Astrocyte (in vitro differentiated cells and primary cell): Measurements from ENCODE around the gene ZFAND6. TPM values are rescaled to one million over a fixed set of nuclear protein-coding genes. Genes with fewer than 3 reads are reported as not detected.

ENCODE experiments used
- DNase-seq: peaks from one replicate; pipeline ENCODE4 v3.0.0-alpha.2; 2010; ENCODE audit warnings: low read depth
- FAIRE-seq: peaks from 2 replicates; lab custom pipeline; 2011; peaks lifted over from hg19 to GRCh38; lab: Jason Lieb, UNC
- H2AFZ ChIP-seq: 2 replicates; pipeline ENCODE4 v1.6.0; 2012; ENCODE audit warnings: low read depth, low read length, inconsistent platforms
- H3K27ac ChIP-seq: 2 replicates; pipeline ENCODE4 v1.5.1; 2011; ENCODE audit warnings: low read depth, low read length, inconsistent platforms
- H3K27me3 ChIP-seq: 2 replicates; pipeline ENCODE4 v1.6.0; 2011; ENCODE audit warnings: low read length, inconsistent platforms; ENCODE audit not compliant: insufficient read depth
- H3K36me3 ChIP-seq: 2 replicates; pipeline ENCODE4 v1.5.1; 2011; ENCODE audit warnings: low read length, inconsistent platforms; ENCODE audit not compliant: insufficient read depth
- H3K4me1 ChIP-seq: 2 replicates; pipeline ENCODE4 v1.5.1; 2011; ENCODE audit warnings: low read length, inconsistent platforms; ENCODE audit not compliant: insufficient read depth
- H3K4me2 ChIP-seq: 2 replicates; pipeline ENCODE4 v1.6.0; 2012; ENCODE audit warnings: low read length, inconsistent platforms
- H3K4me3 ChIP-seq: 2 replicates; pipeline ENCODE4 v1.5.1; 2011; ENCODE audit warnings: low read depth, mild to moderate bottlenecking, low read length, inconsistent platforms; ENCODE audit not compliant: insufficient read depth
- H3K79me2 ChIP-seq: 2 replicates; pipeline ENCODE4 v1.6.0; 2012; ENCODE audit warnings: mild to moderate bottlenecking, low read length, inconsistent platforms; ENCODE audit not compliant: insufficient read depth
- H3K9ac ChIP-seq: 2 replicates; pipeline ENCODE4 v1.6.0; 2012; ENCODE audit warnings: mild to moderate bottlenecking, low read length, inconsistent platforms
- H3K9me3 ChIP-seq: 2 replicates; pipeline ENCODE4 v1.5.1; 2012; ENCODE audit warnings: low read depth, mild to moderate bottlenecking, low read length, inconsistent platforms; ENCODE audit not compliant: insufficient read depth
- H4K20me1 ChIP-seq: 2 replicates; pipeline ENCODE4 v1.6.0; 2012; ENCODE audit warnings: low read length, inconsistent platforms; ENCODE audit not compliant: insufficient read depth
- H3K27ac Mint-ChIP-seq: one replicate; pipeline ENCODE4 v1.8.0; 2021; ENCODE audit warnings: mild to moderate bottlenecking, mixed read lengths; ENCODE audit not compliant: unreplicated experiment
- H3K27me3 Mint-ChIP-seq: one replicate; pipeline ENCODE4 v1.8.0; 2021; ENCODE audit warnings: low read depth, mixed read lengths; ENCODE audit not compliant: unreplicated experiment
- H3K36me3 Mint-ChIP-seq: one replicate; pipeline ENCODE4 v1.8.0; 2021; ENCODE audit warnings: low read depth, mixed read lengths; ENCODE audit not compliant: unreplicated experiment
- H3K4me1 Mint-ChIP-seq: one replicate; pipeline ENCODE4 v1.8.0; 2021; ENCODE audit warnings: low read depth, mixed read lengths; ENCODE audit not compliant: unreplicated experiment
- H3K4me3 Mint-ChIP-seq: one replicate; pipeline ENCODE4 v1.8.0; 2021; ENCODE audit warnings: mild to moderate bottlenecking, moderate library complexity, mixed read lengths; ENCODE audit not compliant: unreplicated experiment
- H3K9me3 Mint-ChIP-seq: one replicate; pipeline ENCODE4 v1.8.0; 2021; ENCODE audit warnings: mild to moderate bottlenecking, mixed read lengths; ENCODE audit not compliant: unreplicated experiment
- EZH2 ChIP-seq: IDR thresholded peaks from 2 replicates; pipeline ENCODE4 v1.6.1; 2012; ENCODE audit warnings: mild to moderate bottlenecking, low read length, inconsistent platforms; ENCODE audit not compliant: insufficient read depth
- total RNA-seq: library from RNA; stranded (reverse); gene quantifications from 2 replicates; pipeline ENCODE4 v1.2.1, GENCODE V29; 2021
- TF ChIP-seq, protein P1 (sequence below): IDR thresholded peaks from 2 replicates; pipeline ENCODE4 v1.5.1; 2011; ENCODE audit warnings: low read depth, mild to moderate bottlenecking, inconsistent platforms, low read length, moderate library complexity; ENCODE audit not compliant: insufficient read depth

The ZFAND6 gene
- total RNA-seq, 1 donor from 2014 or later: 70.0 TPM

DNA sequence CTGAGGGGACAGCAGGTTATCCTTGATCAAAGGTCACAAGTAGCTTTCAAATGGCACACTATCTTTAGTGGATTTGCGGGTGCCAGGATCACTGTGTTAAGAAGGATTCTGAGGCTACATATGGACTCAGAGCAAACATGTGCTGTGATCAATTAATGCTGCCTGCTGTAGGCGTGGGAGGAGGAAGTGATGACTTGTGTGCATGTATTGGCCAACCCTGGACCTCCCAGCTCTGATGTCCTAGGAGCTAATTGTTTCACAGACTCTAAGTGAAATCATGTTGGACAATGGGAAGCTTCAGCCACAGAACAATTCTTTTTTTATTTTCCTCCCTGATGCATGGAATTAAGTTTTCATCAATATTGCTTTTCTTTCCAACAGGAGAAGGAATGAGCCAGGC lies 117.7 kb downstream of the ZFAND6 start:
- peaks cover 9% of the 10 kb centered on the region for H3K4me1 Mint-ChIP-seq
- H2AFZ ChIP-seq: no peak overlapping the region
- H3K36me3 ChIP-seq: peaks cover 3% of the 10 kb centered on the region
- FAIRE-seq (no peak), DNase-seq (no peak)
- H3K27me3 ChIP-seq: no peaks in the 10 kb centered on the region
- peaks cover 43% of the 10 kb centered on the region for H3K36me3 Mint-ChIP-seq
- no peaks in the 10 kb centered on the region for H3K27me3 Mint-ChIP-seq
- no peaks in the 10 kb centered on the region for H3K9me3 ChIP-seq
- H3K4me1 ChIP-seq: peaks cover 22% of the 10 kb centered on the region
- H3K9me3 Mint-ChIP-seq: peaks cover 5% of the 10 kb centered on the region
- H3K27ac ChIP-seq: no peak overlapping the region
- no peaks in the 10 kb centered on the region for H3K79me2 ChIP-seq
- peaks cover 5% of the 10 kb centered on the region for H4K20me1 ChIP-seq
- no peak overlapping the region for H3K4me3 Mint-ChIP-seq
- H3K4me3 ChIP-seq: no peak overlapping the region
- no peak overlapping the region for H3K27ac Mint-ChIP-seq
- TF ChIP-seq, protein P1, sequence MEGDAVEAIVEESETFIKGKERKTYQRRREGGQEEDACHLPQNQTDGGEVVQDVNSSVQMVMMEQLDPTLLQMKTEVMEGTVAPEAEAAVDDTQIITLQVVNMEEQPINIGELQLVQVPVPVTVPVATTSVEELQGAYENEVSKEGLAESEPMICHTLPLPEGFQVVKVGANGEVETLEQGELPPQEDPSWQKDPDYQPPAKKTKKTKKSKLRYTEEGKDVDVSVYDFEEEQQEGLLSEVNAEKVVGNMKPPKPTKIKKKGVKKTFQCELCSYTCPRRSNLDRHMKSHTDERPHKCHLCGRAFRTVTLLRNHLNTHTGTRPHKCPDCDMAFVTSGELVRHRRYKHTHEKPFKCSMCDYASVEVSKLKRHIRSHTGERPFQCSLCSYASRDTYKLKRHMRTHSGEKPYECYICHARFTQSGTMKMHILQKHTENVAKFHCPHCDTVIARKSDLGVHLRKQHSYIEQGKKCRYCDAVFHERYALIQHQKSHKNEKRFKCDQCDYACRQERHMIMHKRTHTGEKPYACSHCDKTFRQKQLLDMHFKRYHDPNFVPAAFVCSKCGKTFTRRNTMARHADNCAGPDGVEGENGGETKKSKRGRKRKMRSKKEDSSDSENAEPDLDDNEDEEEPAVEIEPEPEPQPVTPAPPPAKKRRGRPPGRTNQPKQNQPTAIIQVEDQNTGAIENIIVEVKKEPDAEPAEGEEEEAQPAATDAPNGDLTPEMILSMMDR: no peak
- H3K4me2 ChIP-seq: no peak overlapping the region
- H3K9ac ChIP-seq: no peak overlapping the region

DNA sequence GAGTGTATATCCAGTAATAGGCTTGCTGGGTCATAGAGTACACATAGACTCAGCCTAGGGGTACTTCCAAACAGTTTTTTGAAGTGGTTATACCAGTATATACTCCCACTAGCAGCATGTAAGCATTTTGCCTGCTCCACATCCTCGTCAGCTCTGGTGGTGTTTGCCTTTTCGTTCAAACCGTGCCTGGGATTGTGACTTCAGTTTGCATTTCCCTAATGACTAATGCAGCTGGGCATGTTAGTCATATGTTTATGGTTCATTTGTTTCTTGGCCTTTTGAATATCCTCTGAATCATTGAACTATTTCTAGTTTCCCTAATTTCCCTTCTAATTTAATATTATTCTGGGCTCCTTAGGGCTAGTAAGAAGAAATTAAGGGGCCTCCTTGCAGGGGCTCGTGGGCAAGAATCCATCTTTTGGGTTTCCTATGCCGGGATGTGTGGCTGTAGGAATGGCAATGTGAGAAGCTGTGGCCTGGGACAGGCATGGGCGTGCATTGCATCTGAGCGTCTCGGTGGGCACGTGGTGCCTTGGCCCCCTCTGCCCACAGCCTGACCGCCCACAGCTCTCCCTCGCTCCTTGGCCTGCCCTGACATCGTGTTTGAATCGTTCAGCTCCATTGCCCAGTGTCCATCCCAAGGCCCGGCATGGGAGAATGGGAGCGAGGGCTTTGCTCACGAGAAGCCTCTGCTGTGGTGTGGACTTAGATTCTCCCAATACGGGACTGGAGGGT lies 119.7 kb downstream of the ZFAND6 start:
- H3K4me3 Mint-ChIP-seq: no peak overlapping the region
- H2AFZ ChIP-seq: peak overlapping the region; percentile 16

DNA sequence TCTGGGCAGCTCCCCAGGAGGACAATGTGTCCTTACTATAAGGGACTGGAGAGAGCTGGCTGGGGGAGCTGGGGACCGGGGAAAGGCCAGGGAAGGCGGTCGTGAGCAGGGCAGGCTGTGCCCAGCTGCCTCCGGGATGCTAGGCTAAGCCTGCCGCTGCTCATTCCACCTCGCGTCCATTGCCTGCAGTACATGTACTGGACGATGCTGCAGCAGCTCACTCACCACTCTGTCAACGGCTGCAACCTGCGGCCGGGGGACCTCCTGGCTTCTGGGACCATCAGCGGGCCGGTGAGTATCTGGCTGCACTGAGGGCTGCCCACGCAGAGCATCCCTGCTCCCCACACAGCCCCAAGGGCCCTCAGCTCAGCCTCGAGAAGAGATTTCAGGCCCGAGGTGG lies 120.5 kb downstream of the ZFAND6 start:
- H3K27ac ChIP-seq: no peak overlapping the region
- no peak for DNase-seq
- Mint-ChIP-seq H3K9me3 (peaks cover 5% of the 10 kb centered on the region), H3K4me3 (no peak overlapping the region), H3K36me3 (peaks cover 51% of the 10 kb centered on the region), H3K27ac (peak overlapping the region; percentile 63), H3K27me3 (no peaks in the 10 kb centered on the region), H3K4me1 (peaks cover 8% of the 10 kb centered on the region)
- no peaks in the 10 kb centered on the region for H3K79me2 ChIP-seq
- no peaks in the 10 kb centered on the region for H3K9me3 ChIP-seq
- peak overlapping the region; percentile 70 for H3K4me2 ChIP-seq
- H3K9ac ChIP-seq: no peak overlapping the region
- no peak overlapping the region for H3K4me3 ChIP-seq
- no peaks in the 10 kb centered on the region for H3K27me3 ChIP-seq
- H3K36me3 ChIP-seq: peaks cover 5% of the 10 kb centered on the region
- no peak for FAIRE-seq
- H3K4me1 ChIP-seq: peaks cover 17% of the 10 kb centered on the region
- no peaks in the 10 kb centered on the region for H4K20me1 ChIP-seq
- TF ChIP-seq, protein P1: no peak
- TF ChIP-seq EZH2: no peak
- H2AFZ ChIP-seq: no peak overlapping the region

More for the DNA sequence above, 119.7 kb downstream of the ZFAND6 start:
- H3K27me3 ChIP-seq: no peaks in the 10 kb centered on the region
- H3K9ac ChIP-seq: peak overlapping the region; percentile 20
- TF ChIP-seq, protein P1: no peak
- TF ChIP-seq EZH2: no peak
- peaks cover 3% of the 10 kb centered on the region for H3K36me3 ChIP-seq
- H3K79me2 ChIP-seq: no peaks in the 10 kb centered on the region
- H4K20me1 ChIP-seq: no peaks in the 10 kb centered on the region
- Mint-ChIP-seq H3K9me3 (peaks cover 5% of the 10 kb centered on the region), H3K4me1 (peaks cover 9% of the 10 kb centered on the region), H3K27me3 (no peaks in the 10 kb centered on the region), H3K36me3 (peaks cover 48% of the 10 kb centered on the region), H3K27ac (peak overlapping the region; percentile 63)
- peaks cover 22% of the 10 kb centered on the region for H3K4me1 ChIP-seq
- H3K4me2 ChIP-seq: peak overlapping the region; percentile 70
- FAIRE-seq (peak; percentile 99), DNase-seq (peak; percentile 93)
- peak overlapping the region; percentile 60 for H3K27ac ChIP-seq
- H3K4me3 ChIP-seq: no peak overlapping the region
- H3K9me3 ChIP-seq: no peaks in the 10 kb centered on the region
